HEK293 (cell line): ENCODE data around the gene ZC3H18.

Source experiments
- CTCF ChIP-seq: fragments of 450-650 bp; formaldehyde crosslinking; IDR thresholded peaks from 2 replicates; pipeline ENCODE4 v1.5.1; 2016; ENCODE audit warnings: missing biosample characterization, missing genetic modification characterization
- GLIS2 ChIP-seq: fragments of 450-650 bp; formaldehyde crosslinking; IDR thresholded peaks from 2 replicates; pipeline ENCODE4 v1.5.1; 2016; ENCODE audit warnings: missing biosample characterization, missing genetic modification characterization
- HOXA7 ChIP-seq: sonication (generic); formaldehyde crosslinking; IDR thresholded peaks from 2 replicates; pipeline ENCODE4 v1.8.1; 2022; ENCODE audit warnings: missing genetic modification reagents, borderline replicate concordance
- PBX3 ChIP-seq: sonication (generic); formaldehyde crosslinking; IDR thresholded peaks from 2 replicates; pipeline ENCODE4 v1.8.1; 2022; ENCODE audit warnings: mild to moderate bottlenecking, moderate library complexity, missing genetic modification reagents
- ZBTB26 ChIP-seq: fragments of 450-650 bp; formaldehyde crosslinking; optimal IDR thresholded peaks from 2 replicates; pipeline ENCODE3; 2016; ENCODE audit warnings: missing biosample characterization, mild to moderate bottlenecking, missing genetic modification characterization
- ZNF473 ChIP-seq: fragments of 450-650 bp; formaldehyde crosslinking; IDR thresholded peaks from 2 replicates; pipeline ENCODE4 v1.5.1; 2017; ENCODE audit warnings: missing biosample characterization, missing genetic modification characterization
- ZNF521 ChIP-seq: fragments of 450-650 bp; formaldehyde crosslinking; IDR thresholded peaks from 2 replicates; pipeline ENCODE4 v1.5.1; 2017; ENCODE audit warnings: missing biosample characterization, mild to moderate bottlenecking, missing genetic modification characterization
- ZNF555 ChIP-seq: fragments of 450-650 bp; formaldehyde crosslinking; conservative IDR thresholded peaks from 2 replicates; pipeline ENCODE4 v1.5.1; 2017; ENCODE audit warnings: missing biosample characterization, mild to moderate bottlenecking, missing genetic modification characterization, inconsistent platforms
- ZNF777 ChIP-seq: fragments of 450-650 bp; formaldehyde crosslinking; IDR thresholded peaks from 2 replicates; pipeline ENCODE4 v1.5.1; 2017; ENCODE audit warnings: missing biosample characterization, missing genetic modification characterization, borderline replicate concordance
- ZNF830 ChIP-seq: fragments of 450-650 bp; IDR thresholded peaks from 2 replicates; pipeline ENCODE4 v1.5.0; 2018; ENCODE audit warnings: missing biosample characterization, missing genetic modification characterization, low read depth, mild to moderate bottlenecking, moderate library complexity
- TF ChIP-seq, protein P1 (sequence below): fragments of 450-650 bp; formaldehyde crosslinking; IDR thresholded peaks from 2 replicates; pipeline ENCODE4 v1.5.1; 2016; ENCODE audit warnings: missing biosample characterization, missing genetic modification characterization, low read depth

DNA sequence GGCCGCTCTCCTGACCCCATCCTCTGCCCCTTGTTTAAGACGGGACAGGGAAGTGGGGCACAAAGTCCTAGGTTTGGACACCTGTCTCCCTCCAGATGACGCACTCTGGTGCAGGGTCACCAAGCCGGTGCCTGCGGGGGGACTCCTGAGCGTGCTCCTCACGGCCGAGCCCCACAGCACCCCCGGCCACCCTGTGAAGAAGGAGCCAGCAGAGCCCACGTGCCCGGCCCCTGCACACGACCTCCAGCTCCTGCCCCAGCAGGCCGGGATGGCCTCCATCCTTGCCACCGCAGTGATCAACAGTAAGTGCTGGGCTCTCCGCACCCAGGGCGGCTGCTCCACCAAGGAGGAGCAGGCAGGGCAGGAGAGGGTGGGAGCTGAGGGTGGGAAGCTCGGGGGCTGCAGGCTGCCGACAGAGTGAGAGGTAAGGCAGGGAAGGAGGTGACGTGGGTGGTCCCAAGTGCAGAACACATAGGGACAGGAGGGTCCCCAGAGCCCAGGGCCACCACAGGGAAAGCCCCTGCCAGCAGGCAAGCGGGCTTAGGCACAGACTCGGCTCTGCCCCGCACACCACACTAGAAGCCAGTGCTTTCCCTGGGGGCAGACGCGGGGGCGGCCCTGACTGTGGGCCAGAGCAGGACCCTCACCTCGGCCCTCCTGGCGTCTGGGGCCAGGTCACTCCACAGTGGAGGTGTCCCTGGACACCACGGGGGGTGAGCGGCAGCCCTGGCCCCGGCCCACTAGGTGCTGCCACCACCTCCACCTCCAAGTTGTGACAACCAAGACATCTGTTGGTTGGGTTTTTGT lies 42.1 kb upstream of the ZC3H18 start:
- TF ChIP-seq CTCF (tag by site-specific recombination) = no peak
- no peak for TF ChIP-seq GLIS2
- TF ChIP-seq ZNF777 (tag by site-specific recombination) = no peak
- no peak for TF ChIP-seq ZNF555 (tag by site-specific recombination)
- TF ChIP-seq PBX3 = no peak
- no peak for TF ChIP-seq HOXA7
- TF ChIP-seq ZNF521 (tag by site-specific recombination) = no peak
- TF ChIP-seq ZNF473 (tag by site-specific recombination) = no peak
- TF ChIP-seq ZNF830 = no peak
- TF ChIP-seq, protein P1, sequence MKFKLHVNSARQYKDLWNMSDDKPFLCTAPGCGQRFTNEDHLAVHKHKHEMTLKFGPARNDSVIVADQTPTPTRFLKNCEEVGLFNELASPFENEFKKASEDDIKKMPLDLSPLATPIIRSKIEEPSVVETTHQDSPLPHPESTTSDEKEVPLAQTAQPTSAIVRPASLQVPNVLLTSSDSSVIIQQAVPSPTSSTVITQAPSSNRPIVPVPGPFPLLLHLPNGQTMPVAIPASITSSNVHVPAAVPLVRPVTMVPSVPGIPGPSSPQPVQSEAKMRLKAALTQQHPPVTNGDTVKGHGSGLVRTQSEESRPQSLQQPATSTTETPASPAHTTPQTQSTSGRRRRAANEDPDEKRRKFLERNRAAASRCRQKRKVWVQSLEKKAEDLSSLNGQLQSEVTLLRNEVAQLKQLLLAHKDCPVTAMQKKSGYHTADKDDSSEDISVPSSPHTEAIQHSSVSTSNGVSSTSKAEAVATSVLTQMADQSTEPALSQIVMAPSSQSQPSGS = no peak
- TF ChIP-seq ZBTB26 (tag by site-specific recombination) = no peak
